Umbilical cord (tissue), 2 donors: ENCODE data around the gene MEOX1. TPM values are rescaled to one million over a fixed set of nuclear protein-coding genes. Genes with fewer than 3 reads are reported as not detected.

Source experiments
- DNase-seq: peaks from one replicate; pipeline ENCODE4 v3.0.0-alpha.2; 2015; ENCODE audit warnings: low spot score
- total RNA-seq: library from RNA; depleted of rRNA; stranded (reverse); fragments of >200 nt; gene quantifications from one replicate; pipeline ENCODE4 v1.2.3, GENCODE V29; 2014; ENCODE audit warnings: low replicate concordance; ENCODE audit not compliant: insufficient read depth

MEOX1 gene
- total RNA-seq, 1 donor from 2014 or later, result 4.6 TPM

DNA sequence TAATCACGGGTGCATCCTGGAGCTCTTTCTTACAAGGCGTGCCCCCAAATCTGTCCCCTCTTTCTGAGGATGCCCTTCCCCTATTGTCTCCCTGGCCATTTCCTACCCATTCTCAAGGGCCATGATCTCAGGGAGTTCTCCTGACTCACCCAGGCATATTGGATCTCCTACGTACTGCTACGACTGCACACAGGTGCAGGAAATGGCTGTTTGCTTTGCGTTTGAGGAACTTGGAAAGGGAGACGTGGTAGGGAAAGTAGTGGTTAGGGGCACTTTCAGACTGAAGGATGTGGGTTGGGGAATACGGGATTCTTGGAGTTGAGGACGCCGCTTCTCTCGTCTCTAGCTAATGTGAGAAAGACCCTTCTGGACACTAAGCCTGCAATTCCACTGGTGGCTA is 18.7 kb upstream of the MEOX1 start:
- DNase-seq, result no peak

DNA sequence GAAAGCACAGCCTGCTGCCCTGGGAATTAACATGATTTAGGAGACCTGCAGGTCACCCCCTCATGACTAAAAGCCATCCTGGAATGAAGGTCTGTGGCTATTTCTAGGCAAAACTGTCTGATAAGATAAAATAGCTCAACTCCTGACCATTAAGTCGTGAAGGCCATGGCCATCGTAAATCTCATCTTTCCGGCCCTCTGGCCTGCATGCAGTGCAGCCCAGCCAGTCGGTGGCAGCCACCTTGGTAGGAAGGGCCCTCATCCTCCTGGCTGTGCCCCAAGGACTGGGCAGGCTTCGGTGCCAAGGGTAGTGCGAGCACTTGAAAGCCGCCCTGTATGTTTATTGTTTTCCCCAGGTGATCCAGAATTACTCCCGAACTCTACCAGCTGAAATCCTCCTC is 18.2 kb upstream of the MEOX1 start:
- no peak for DNase-seq

DNA sequence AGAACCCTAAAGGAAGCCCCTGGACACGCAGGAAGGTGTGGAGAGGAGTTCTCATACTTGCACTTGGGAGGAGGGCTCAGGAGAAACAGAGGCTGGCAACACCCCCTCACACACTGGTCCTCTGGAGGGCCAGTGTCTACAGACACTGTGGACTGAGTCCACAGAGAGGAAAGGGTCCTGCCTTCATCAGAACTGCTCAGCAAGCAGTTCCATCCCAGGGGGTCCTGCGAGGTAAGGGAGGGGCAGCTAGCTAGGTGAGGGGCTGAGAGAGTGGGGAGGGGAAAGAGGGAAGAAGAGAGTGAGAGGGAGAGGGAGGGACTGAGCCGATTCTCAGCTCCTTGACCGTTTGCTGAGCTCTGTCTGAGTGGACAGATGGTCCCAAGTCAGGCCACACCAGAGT is 17.7 kb upstream of the MEOX1 start:
- DNase-seq, result no peak

DNA sequence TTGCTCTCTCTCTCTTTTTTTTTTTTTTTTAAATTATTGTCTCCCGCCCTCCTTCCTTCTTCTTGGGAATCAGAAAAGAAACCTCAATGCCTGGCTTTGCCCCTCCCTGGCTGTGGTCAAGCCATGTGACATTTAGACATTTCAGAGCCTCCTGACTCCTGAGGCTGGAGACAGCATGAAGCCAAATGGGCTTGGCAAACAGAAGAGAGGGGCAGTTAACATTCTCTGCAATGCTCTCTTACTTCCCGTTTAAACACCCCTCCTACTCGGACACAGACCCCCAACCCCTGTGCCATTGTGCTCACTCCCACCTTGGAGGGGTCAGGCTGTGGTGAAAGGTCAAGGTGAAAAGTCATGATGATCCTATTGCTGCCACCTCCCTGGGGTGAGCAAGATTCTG is 14.7 kb upstream of the MEOX1 start:
- DNase-seq, result no peak

DNA sequence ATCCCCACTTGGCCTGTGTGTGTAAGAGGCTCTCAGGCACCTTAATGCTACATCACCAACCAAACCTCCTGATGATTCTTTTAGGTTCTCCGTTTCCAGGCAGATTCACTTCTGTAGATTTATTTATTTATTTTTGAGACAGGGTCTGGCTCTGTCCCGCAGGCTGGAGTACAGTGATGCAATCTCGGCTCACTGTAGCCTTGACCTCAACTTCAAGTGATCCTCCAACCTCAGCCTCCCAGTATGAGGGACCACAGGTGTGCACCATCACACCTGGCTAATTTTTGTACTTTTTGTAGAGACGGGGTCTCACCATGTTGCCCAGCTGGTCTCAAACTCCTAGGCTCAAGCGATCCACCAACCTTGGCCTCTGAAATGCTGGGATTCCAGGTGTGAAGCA is 12.7 kb upstream of the MEOX1 start:
- no peak for DNase-seq

DNA sequence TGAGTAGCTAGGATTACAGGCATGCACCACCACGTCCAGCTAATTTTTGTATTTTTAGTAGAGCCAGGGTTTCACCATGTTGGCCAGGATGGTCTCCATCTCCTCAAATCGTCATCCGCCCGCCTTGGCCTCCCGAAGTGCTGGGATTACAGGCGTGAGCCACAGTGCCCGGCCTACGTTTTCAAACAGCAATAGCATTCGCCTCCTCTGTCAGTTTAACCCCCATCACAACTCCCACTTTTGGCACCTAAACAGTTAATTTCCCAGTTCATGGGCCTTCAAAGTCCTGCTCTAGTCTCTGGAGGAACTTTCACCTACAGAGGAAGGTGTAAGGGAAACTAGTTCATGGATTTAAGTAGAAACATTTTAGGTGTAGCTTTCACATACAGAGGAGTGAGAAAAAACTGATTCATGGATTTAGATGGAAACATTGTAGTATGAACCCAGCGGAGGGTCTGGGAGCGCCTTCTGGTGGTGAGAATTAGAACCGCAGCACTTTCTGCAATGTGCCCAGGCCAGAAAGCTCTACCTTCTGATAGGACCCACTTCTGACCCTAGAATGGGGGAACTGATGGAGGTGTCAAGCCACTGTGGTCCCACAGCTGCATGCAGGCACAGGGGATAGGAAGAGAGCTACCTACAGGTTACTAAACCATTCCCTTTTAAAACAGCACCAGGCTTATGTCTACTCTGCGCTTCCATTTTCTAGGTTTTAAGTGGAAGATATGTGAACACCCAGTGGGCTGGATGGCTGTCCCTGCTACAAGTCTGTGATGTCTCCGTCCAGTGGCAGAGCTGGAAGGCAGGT is 12.0 kb upstream of the MEOX1 start:
- peak; percentile 74 for DNase-seq

DNA sequence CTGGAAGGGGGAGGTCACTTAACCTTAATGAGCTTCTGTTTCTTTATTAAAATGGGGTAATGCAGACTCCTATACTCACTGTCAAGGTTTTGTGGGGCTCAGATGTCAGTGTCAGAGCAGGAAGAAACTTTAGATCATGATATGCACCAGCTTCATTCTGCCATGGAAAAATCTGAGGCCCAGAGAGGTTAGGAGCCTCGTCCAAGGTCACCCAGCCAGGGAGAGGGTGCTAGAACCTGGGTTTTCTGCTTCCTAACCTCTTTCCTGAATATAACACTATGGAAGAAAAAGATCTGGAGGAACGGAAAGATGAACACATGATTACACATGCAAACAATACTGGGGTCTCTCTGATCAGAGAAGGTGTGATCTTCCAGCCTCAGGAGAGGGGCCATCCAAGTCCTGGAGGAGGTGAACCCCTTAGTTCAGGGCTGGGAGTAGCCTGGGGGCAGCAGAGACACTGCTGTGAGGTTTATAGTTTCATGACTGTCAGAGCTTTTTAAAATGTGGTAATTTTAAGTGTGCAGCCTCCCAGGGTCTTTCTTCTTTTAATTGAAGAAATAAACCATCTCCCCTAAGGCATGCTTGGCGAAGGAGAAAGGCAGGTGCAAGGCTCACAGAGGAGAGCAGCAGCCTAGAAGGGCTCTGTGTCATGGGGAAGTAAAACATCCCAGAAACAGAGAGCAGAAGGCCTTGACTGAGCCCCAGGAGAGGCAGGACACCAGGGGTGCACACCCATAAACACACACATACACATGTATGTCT is 10.2 kb upstream of the MEOX1 start:
- no peak for DNase-seq

DNA sequence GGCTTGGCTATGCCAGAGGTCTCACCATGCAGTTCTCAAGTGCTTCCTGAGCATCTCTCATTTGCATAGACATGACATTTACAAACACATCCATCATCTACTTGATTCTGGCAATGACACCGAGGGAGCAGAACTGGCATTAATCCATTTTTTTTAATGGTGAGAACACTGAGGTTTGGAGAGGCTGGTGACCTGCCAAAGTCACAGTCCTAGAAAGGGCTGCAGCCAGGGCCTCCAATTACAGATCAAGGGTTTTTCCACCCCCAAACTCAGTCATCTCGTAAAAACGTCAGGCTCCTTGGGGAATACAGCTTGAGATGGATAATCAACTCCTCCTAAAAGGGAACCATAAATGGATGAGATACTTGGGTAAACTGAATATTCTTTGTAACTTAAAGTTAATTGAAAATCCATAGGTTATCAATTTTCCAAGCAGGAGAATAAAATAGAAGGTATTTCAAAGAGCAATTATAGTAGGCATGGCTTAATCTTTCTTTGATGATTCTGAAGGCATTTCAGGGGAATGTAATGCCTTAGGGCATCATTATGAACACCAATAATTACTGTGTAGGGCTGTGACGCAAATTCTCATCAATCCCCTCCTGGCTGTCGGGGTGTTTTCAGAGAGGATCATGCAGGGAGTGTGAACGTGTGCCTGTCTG is 9.4 kb upstream of the MEOX1 start:
- no peak for DNase-seq

DNA sequence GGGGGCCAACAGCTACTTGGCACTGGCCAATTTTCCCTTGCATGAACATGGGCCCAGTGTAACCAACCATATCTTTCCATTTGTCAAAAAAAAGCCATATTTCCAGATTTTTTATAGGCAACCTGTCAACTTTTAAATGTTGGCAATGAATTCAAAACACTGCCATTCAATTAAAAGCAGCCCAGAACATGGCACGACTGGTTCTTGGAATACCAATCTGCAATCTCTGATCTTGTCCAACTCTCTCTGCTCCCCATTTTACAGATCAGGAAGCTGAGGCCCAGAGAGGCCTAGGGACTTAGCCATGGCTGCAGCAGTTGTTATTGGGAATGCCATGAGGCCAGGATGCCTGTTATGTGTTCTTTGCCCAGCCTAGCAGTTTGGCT is 8.9 kb upstream of the MEOX1 start:
- no peak for DNase-seq

DNA sequence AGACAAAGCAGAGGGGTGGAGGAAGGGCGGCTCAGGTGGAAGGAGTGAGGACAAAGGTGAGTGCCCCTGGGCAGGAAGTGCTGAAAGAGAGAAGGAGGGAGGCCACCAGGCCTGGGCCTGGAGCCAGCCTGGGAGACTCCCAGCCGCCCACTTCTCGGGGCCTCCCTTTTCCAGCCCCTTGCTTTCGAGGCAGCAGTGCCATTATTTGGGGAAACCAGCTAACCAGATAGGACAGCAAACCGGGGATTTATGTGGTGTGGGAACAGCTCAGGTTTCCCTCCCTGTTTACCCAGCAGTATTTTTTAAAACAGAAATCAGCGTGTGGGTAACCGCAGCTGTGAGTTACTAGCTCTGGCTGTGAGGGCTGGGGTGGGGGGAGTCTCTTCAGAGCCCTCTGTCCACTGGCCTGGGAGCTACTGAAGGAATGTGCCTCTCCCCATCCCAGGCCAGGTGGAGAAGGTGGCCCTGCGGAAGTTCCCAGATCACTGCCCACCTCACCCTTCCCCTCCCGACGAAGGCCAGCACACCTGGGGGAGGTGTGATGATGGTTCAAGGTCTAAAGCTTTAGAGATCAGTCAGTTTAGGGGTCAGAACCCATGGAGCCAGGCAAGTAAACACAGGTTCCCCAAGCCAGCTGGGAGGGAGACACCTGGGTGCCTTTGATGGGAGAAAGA is 8.4 kb upstream of the MEOX1 start:
- DNase-seq, result no peak

DNA sequence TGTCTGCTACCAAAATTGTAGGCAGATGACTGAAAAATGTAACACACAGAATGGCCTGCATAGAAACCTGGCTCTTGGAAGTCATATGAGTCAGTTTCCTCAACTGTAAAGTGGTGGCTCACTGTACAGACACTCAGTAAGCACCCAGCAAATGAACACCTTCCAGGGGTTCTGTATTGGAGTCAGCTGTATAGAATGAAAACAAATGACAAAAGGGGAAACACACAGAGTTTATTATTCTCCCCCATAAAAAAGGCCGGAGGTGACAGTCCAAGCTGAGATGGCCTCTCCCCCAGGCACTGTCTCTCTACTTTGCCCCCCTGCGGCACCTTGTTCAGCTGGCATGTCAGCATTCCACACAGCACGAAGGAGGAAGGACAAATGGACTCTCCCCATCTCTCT is 6.2 kb upstream of the MEOX1 start:
- DNase-seq, result no peak

DNA sequence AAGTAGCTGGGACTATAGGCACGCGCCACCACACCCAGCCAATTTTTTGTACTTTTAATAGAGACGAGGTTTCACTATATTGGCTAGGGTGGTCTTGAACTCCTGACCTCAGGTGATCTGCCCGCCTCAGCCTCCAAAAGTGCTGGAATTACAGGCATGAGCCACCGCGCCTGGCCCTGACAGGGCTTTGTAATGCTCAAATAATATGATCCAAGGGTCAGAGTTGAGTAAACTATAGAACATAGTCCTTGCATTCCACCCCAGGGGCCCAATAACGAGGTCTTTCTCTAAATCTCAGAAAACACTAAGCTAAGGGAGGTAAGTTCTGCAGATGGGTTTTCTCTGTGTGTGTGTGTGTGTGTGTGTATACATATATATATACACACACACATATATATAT is 5.8 kb upstream of the MEOX1 start:
- DNase-seq, result no peak

DNA sequence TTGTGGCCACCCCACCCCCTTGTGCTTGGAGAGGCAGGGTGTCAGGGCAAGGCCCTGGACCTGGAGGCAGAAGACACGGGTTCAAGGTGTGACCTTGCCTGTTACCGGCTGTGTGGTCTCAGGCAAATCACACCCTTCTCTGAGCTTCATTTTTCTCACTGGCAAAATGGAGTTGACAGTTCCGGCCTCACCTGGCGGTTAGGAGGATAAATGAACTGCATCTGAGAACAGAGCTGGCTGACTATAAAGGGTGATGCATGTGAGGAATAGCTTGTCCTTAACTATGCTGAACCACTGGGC is 4.2 kb upstream of the MEOX1 start:
- no peak for DNase-seq

DNA sequence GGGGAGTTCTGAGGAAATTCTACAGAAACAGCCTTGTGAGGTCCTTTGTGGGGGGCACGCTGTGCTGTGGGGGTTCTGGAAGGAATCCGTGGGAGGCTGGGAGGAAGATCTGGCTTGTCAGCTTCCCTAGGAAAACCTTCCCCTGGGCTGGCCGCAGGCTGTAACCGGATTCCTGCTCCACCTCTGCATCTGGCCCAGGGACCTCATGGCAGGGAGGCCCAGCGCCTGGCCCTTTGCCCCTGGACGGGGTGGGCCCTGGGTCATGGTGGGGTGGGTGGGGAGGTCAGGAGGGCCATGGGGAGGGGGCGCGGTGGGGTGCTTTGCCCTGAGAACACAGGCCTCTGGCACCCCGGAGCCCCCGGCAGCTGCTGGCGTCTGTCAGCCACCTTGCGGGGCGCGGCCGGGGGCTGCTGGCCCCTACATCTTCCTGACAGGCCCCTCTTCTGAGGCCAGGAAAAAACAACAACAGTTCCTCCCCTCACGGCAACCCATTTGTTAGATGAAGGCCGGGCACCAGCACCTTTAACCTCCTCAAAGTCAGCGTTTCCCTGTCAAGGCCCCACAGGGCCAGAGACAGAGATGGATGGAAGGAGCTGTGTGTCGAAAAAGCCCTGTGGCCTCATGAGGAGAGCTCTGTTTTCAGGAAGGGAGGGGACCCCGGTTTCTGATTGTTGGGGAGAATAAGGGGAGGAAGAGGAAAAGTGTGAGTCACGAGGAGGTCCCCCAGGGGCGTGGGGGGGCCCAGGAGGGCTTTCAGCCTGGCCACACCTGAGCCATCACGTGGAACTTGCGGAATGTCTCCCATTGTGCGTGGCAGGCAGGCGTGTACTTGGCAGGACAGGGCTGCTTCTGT is 3.6 kb upstream of the MEOX1 start:
- peak; percentile 52 for DNase-seq

DNA sequence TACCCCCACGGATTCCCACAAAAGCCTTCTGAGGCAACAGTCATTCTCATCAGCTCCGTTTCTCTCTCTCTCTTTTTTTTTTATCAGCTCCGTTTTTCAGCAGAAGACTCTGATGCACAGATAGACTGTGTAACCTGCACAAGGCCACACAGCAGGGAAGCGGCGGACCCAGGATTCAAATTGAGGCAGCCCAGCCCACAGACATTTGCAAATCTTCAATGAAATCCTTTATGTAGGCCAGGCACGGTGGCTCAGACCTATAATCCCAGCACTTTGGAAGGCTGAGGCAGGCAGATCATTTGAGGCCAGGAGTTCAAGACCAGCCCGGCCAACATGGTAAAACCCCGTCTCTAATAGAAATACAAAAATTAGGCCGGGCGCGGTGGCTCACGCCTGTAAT is 2.4 kb upstream of the MEOX1 start:
- DNase-seq, result no peak

DNA sequence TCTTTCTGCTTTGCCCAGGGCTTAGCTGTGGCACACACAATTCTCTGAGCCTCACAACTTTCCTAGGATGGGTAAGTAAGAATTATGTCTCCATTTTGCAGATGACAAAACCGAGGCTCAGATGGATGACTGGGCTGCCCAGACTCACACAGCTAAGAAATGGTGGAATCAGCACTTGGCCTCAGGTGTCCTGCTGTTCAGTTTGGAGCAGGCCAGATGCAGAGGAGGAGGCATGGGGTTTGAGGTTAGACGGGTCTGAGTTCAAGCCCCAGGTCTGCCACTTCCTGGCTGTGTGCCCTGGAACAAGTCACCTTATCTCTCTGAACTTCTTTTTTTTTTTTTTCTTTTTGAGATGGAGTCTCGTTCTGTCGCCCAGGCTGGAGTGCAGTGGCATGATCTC is 1.7 kb upstream of the MEOX1 start:
- DNase-seq, result no peak

DNA sequence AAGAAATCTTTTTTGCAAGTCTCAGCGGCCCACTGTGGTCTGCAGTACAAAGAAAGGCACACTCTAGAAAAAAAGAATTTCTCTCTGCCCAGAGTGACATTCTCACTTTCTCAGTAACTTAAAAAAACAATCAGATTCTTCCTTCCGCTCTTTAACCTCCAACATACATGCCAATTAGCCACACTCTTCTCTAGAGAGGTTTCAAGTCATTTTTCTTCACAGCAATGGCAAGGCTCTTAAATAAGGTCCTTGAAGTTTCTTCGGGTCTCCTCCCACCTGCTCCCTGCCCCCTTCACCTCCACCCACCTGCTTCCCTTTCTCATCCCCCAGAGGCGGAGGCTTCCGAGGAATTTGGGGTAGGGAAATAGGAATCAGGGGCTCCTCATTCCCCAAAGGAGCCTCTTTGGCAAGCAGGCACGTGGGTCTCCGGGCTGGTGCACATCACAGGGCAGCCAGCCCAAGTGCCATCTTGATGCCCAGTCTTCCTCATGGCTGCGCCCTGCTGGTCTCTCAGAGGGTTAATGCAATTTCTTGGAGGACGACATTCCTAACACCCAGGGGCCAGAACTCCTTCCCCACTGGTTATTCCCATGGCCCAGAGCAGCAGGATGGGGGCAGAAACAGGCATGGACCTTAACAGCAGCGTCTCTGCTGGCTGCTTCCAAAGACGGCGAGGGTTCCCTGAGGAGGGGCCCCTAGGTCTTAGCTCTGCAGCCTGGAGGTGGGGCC is 855 bp upstream of the MEOX1 start:
- peak; percentile 38 for DNase-seq

DNA sequence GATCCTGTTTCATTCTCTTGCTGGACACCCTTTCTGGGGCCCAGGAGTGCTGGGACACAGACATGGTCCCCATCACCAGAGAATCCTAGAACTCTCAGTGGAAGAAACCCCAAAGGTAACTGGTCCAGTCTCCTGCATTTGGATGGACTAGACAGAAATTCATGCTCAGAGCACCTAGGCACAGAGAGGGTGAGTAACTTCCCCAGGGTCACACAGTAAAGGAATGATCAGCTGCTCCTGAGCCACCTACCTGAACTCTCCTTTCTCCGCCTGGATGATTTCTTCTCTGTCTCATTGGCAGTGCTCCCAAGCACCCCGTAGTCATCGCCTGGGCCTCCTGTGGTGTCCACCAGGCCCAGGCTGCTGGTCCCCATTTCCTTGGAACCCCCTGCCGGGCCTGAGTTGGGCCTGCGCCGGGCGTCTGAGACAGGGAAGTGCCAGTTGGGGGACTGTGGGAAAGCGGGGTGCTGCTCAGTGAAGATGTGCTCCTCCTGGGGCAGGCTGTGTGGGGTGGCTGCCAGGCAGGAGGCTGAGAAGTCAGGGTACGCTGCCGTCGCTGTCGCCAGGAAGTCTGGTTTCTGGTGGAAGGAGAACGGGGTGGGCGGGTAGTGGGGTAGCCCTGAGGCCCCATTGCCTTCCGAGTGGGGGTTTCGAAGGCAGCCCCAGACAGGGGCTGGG is 767 bp downstream of the MEOX1 start:
- DNase-seq, result no peak

DNA sequence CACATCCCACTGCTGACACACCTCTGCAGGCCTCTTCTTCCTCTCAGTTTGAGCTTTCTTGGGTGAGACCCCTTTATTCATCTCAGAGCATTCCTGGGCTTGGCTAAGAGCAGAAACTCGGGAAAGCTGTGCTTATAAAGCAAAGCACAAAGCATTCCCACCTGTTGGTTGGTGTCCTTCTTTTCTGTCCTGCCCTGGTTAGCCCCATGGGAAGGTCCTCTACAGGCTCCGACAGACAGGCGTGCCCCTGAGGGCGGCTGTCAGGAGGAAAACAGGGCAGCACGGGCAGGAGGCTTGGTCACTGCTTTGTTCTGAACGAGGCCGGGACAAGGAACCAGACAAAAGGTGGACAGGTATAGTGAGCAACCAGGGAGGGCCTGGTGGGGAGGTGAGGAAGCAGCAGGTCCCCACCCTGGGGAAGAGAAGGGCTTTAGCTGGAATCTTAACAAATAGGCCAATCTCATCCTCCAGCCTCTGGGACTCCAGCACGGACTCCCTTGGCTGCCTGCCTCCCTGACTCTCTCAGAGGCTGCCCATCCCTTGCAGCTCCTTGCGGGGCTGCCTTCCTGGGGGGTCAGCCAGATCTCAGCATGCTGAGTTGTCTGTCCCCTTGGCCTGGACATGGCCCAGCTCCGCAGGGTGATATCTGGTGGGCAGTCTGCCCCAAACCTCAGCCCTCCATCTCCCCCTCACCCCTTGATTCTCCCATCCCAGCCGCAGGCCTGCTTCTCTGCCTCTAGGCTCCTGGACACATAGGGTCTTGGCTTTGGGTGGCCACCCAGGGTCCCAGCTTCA is 1.7 kb downstream of the MEOX1 start:
- DNase-seq, result no peak
